Bronchus fibroblast of lung (primary cell): Measurements from ENCODE around the gene WDR46. TPM values are rescaled to one million over a fixed set of nuclear protein-coding genes. Genes with fewer than 3 reads are reported as not detected.

Experiments used
- total RNA-seq: library from RNA; depleted of rRNA; stranded (reverse); fragments of >200 nt; gene quantifications from 2 replicates; pipeline ENCODE4 v1.2.3, GENCODE V29; 2015

The WDR46 gene
- total RNA-seq, result 74.8 and 75.7 TPM in 2 replicates

DNA sequence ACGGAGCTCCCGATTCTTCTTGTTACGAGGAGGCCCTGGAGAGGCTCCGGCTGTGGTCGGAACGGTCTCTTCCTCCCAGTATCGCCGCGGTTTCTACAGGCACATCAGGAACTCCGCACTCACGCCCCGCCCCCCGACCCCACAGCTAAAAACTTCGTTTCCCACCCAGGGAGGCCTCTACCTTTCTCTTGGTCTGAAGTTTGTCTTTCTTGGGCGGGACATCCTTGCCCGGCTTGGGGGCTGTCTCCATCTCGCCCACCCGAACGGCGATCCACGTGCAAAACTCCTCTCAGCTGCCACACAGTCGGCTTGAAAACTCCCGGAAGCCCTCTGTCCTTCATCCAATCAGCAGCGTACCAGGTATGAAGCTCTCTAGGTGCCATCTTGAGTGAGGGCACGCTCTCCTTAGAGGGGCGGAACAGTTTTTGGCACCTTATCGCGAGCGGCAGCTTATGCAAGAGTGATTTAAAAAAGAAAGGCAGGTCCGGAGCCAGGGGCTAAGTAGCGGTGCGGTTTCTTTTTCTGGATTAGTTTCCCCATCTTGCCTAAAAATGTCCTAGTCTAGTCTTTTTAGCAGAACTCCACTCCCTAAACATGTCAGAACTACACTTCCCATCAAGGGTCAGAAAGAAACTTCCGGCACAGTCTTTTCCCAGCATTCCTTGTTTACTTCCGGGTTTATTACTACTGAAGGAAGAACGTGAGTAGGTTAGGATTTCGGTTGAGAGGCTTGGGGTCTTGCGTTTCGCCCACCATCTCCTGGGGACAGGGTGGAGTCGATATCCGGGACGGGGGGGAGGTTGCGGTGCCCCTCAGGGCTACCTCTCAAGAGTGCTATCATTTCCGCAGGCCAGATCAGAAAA, at the start of gene WDR46, which contains the start of gene PFDN6:
Gene WDR46, minus strand, starts transcription at position 319 of the 863 bp plus-strand sequence. Its CDS starts 69 bp downstream, at position 250.
Gene PFDN6, plus strand, starts transcription at position 681 of the 863 bp plus-strand sequence. CDS start 256 bp downstream, outside the sequence.

GRCh38 chr6:33317669-33318425, 28.8 kb upstream of the WDR46 start, which contains the start of gene ZBTB22:
Gene ZBTB22, minus strand, starts transcription at chr6:33317744. Its CDS starts 828 bp downstream, at chr6:33316916.

GRCh38 chr6:33313709-33314514, 24.9 kb upstream of the WDR46 start, which contains the start of gene TAPBP:
Gene TAPBP, minus strand, starts transcription at chr6:33314078. Its CDS starts 37 bp downstream, at chr6:33314041.

DNA sequence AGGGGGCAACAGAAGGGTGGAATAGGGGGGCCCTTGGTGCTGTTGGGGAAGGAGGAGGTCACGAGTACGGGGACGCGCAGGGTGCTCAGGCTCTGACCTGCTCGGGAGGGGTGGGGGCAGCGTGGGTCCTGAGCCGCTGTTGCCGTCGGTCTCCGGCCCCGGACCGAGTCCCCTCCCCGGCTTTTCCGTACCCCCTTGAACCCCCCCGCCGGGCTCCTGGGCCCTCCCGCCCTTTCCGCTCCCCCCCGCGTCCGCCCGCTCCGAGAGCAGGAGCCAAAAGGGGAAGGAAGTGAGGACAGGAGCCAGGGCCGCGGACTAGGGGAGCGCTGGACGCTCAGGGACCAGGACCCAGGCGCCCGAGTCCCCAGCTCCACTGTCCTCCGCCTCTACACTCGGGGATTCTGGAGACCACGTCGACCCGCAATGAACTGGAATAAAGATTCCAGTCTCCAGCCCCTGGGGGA, 9.8 kb upstream of the WDR46 start, which contains the start of gene RGL2:
Gene RGL2, minus strand, starts transcription at position 170 of the 464 bp plus-strand sequence. CDS start 332 bp downstream, outside the sequence.

DNA sequence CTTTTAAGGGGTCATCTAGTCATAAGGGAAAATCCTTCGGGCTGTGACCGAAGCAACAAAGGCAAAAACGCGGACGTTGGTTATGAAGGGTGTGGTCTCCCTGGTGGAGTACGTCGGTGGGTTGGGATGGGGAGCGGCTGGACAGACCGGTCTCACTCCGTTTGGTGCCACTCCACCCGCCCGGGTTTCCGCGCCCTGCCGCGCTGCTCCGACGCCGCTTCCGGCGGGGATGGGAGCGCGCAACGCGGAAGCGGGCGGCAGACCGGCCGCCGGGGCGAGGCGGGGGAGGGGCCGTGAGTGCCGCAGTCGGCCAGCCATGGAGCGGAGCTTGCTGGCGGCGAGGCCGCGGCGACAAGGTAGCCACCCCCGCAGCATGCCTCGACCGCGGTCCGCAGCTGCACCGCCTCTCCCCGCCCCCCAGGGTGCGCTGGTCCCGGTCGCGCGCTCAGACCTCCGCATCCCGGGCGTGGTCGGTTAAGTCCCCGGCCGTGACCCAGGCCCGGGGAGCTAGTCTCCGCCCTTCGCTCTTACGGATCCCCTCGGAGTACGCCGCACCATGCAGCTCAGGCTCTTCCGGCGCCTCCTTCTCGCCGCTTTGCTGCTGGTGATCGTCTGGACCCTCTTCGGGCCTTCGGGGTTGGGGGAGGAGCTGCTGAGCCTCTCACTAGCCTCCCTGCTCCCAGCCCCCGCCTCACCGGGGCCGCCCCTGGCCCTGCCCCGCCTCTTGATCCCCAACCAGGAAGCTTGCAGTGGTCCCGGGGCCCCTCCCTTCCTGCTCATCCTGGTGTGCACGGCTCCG, 12.0 kb downstream of the WDR46 start, which contains the start of gene B3GALT4:
Gene B3GALT4, plus strand, starts transcription at position 260 of the 799 bp plus-strand sequence. Its CDS starts 297 bp downstream, at position 557.

DNA sequence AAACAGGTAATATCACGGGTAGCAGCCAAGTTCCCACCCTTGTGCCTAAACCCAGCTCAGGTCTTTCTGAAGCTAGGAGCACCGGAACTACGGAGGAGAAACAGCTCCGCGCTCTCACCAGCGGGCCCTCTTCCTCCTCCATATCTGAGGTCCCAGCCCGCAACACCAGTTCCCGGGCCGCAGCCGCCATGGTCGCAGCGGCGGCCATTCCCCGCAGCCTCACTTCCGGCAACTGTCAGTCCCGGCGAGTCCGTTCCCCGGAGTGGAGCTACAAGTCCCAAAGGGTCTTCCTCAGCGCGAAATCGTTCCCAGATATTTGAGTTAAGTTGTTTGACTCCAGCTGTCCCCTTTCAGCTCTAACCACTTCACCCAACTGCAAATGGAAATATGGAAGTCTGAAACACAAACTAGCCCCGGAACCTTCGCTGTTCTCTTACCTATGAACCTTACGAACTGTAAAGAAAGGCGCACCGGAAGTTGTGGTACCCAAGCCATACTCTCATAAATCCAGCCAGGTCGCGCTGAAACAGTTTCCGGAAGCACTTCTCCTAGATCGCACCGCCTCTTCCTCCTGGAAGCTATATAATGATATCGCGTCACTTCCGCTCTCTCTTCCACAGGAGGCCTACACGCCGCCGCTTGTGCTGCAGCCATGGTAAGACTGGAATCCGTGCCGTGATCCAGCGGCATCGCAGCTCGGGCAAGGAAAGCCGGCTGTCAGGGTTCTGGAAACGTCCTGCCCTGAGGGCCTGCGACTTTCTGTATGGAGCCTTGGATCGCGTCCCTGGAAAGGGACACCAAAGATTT, 17.4 kb downstream of the WDR46 start, which contains the start of the genes RPS18 and VPS52:
Gene RPS18, plus strand, starts transcription at position 608 of the 807 bp plus-strand sequence. Its CDS starts 45 bp downstream, at position 653.
Gene VPS52, minus strand, starts transcription at position 409 of the 807 bp plus-strand sequence. Its CDS starts 201 bp downstream, at position 208.

Other genes starting within 250 kb of the WDR46 start
- gene HLA-DPA1, start 215.6 kb downstream of the WDR46 start, total RNA-seq, result 0.50 TPM in 1 of 2 replicates, not detected in the other
- 4.0 TPM in 1 of 2 replicates, not detected in the other for gene HLA-DPB1, start 213.2 kb downstream of the WDR46 start, total RNA-seq
- gene COL11A2, start 96.8 kb downstream of the WDR46 start, total RNA-seq, result 0.15 and 1.2 TPM in 2 replicates
- gene RXRB, start 88.6 kb downstream of the WDR46 start, total RNA-seq, result 22.2 and 23.2 TPM in 2 replicates
- gene SLC39A7, start 88.4 kb downstream of the WDR46 start, total RNA-seq, result 126 and 133 TPM in 2 replicates
- 10.7 and 11.1 TPM in 2 replicates for gene HSD17B8, start 84.6 kb downstream of the WDR46 start, total RNA-seq
- gene RING1, start 80.7 kb downstream of the WDR46 start, total RNA-seq, result 12.9 and 13.2 TPM in 2 replicates
- gene VPS52, start 17.4 kb downstream of the WDR46 start, total RNA-seq, result 29.3 and 29.9 TPM in 2 replicates
- gene RPS18, start 17.2 kb downstream of the WDR46 start, total RNA-seq, result 4,367 and 4,951 TPM in 2 replicates
- gene B3GALT4, start 12.1 kb downstream of the WDR46 start, total RNA-seq, result 4.4 and 4.9 TPM in 2 replicates
- 87.8 and 95.1 TPM in 2 replicates for gene PFDN6, start 362 bp upstream of the WDR46 start, total RNA-seq
- 25.7 and 26.8 TPM in 2 replicates for gene RGL2, start 9.7 kb upstream of the WDR46 start, total RNA-seq
- 61.8 and 65.1 TPM in 2 replicates for gene TAPBP, start 24.8 kb upstream of the WDR46 start, total RNA-seq
- gene ZBTB22, start 28.5 kb upstream of the WDR46 start, total RNA-seq, result 14.4 and 15.6 TPM in 2 replicates
- 47.9 and 56.7 TPM in 2 replicates for gene DAXX, start 33.7 kb upstream of the WDR46 start, total RNA-seq
- gene KIFC1, start 102.6 kb upstream of the WDR46 start, total RNA-seq, result 75.8 and 81.9 TPM in 2 replicates
- 24.1 and 29.6 TPM in 2 replicates for gene PHF1, start 121.8 kb upstream of the WDR46 start, total RNA-seq
- 317 and 380 TPM in 2 replicates for gene CUTA, start 128.9 kb upstream of the WDR46 start, total RNA-seq
- 3.4 and 4.8 TPM in 2 replicates for gene SYNGAP1, start 130.8 kb upstream of the WDR46 start, total RNA-seq
- gene ZBTB9, start 165.3 kb upstream of the WDR46 start, total RNA-seq, result 3.7 TPM in 2 replicates